ENCODE measurements around the gene RAB11A.
"Not testable (repeated sequence)": the region's sequence is repeated elsewhere in the genome, so short reads cannot be mapped to it uniquely, and the experiment has no call there.

RAB11A gene

DNA sequence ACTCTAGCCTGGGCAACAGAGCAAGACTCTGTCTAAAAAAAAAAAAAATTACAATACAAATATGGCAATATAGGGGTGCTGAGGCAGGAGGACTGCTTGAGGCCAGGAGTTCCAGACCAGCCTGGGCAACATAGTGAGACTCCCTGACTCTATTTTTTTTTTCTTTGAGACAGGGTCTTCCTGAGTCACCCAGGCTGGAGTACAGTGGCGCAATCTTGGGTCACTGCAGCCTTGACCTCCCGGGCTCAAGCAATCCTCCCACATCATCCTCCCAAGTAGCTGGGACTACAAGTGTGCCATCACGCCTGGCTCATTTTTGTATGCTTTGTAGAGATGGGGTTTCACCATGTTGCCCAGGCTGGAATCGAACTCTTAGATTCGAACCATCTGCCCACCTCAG is 17.3 kb upstream of the RAB11A start:
- Mint-ChIP-seq H3K27me3 (ENCODE audit: low read depth, poor library complexity) (peaks cover 2% of the 10 kb centered on the region), H3K4me3 (no peak overlapping the region), H3K4me1 (peaks cover 3% of the 10 kb centered on the region), H3K9me3 (no peaks in the 10 kb centered on the region), H3K27ac (no peak overlapping the region), H3K36me3 (ENCODE audit: low read depth) (no peaks in the 10 kb centered on the region)
- no peak for DNase-seq
- TF ChIP-seq, protein P1, sequence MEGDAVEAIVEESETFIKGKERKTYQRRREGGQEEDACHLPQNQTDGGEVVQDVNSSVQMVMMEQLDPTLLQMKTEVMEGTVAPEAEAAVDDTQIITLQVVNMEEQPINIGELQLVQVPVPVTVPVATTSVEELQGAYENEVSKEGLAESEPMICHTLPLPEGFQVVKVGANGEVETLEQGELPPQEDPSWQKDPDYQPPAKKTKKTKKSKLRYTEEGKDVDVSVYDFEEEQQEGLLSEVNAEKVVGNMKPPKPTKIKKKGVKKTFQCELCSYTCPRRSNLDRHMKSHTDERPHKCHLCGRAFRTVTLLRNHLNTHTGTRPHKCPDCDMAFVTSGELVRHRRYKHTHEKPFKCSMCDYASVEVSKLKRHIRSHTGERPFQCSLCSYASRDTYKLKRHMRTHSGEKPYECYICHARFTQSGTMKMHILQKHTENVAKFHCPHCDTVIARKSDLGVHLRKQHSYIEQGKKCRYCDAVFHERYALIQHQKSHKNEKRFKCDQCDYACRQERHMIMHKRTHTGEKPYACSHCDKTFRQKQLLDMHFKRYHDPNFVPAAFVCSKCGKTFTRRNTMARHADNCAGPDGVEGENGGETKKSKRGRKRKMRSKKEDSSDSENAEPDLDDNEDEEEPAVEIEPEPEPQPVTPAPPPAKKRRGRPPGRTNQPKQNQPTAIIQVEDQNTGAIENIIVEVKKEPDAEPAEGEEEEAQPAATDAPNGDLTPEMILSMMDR (IDR thresholded peaks at IDR 0.05) = no peak

DNA sequence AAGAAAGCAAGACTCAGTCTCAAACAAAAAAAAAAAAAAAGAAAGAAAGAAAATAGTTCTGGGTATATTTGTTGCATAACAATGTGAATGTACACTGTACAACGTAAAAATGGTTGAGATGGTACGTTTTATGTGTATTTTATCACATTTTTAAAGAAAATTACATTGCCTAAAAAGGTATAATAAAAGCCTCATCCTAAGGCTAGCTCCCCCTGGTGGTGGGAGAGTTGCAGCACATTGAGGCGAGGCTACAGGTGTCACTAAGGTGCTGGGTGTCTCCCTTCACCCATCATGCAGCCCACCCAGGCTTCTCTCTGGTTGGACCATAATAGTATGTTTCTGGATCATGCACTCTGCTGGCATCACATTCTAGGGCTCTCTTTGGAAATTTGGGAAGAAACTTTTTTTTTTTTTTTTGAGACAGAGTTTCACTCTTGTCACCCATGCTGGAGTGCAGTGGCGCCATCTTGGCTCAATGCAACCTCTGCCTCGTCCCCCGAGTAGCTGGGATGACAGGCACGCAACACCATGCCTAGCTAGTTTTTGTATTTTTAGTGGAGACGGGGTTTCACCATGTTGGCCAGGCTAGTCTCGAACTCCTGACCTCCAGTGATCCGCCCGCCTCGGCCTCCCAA is 12.4 kb upstream of the RAB11A start:
- TF ChIP-seq, protein P1 (IDR thresholded peaks at IDR 0.05) = peak; percentile 72
- H3K36me3 Mint-ChIP-seq (ENCODE audit: low read depth) = no peaks in the 10 kb centered on the region
- H3K4me1 Mint-ChIP-seq = peaks cover 13% of the 10 kb centered on the region
- peak; percentile 55 for DNase-seq
- H3K27ac Mint-ChIP-seq = no peak overlapping the region
- H3K27me3 Mint-ChIP-seq (ENCODE audit: low read depth, poor library complexity) = peaks cover 9% of the 10 kb centered on the region
- H3K4me3 Mint-ChIP-seq = no peak overlapping the region
- no peaks in the 10 kb centered on the region for H3K9me3 Mint-ChIP-seq

DNA sequence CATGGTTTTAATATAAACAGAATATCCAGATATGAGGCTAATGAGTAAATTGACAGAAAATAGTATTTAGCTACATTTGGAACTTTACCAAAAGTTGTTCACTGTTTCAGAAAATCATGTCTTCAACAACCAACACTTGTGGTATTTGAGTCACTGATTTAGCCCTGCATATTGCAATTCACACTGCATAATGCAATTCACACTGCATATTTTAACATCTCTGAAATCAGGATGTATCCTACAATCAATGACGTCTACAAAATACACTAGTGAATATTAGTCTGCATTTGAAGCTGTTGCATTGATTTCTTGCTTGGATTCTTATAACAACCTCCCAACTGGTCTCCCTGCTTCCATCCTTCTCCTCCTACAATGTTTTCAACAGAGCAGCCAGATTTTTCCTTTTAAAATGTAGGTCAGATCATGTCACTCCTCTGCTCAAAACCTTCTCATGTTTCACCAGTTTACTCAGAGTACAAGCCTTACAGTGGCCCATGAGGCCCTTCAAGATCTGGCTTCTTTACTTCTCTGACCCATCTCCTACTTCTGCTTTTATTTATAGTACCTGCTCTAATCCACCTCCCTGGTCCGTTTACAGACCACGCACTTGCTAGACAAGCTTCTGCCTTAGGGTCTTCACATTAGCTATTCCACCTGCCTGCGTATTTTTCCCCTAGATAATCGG is 11.4 kb upstream of the RAB11A start:
- TF ChIP-seq, protein P1 (IDR thresholded peaks at IDR 0.05) = no peak
- Mint-ChIP-seq H3K4me3 (peak overlapping the region; percentile 20), H3K4me1 (peaks cover 13% of the 10 kb centered on the region), H3K9me3 (no peaks in the 10 kb centered on the region), H3K27me3 (ENCODE audit: low read depth, poor library complexity) (peaks cover 9% of the 10 kb centered on the region), H3K36me3 (ENCODE audit: low read depth) (no peaks in the 10 kb centered on the region), H3K27ac (peak overlapping the region; percentile 0)
- no peak for DNase-seq

DNA sequence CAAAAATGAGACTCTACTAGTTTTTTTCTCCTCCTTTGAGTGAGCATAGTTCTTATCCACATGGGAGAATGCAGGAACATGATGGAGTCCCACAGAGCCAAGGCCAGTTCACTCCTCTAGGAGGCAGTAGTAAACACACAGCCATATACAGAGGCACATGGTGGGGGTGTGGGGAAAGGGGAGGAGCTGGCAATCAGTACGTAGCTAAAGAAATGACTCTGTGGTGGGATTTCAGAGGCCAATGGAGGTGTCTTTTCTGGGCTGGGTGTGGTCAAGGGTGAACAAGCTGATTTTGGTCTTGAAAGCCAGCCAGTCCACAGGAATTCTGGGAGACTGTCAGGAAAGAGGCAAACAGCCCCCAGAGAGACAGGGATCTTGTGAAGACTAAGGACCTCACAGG is 6.6 kb upstream of the RAB11A start:
- Mint-ChIP-seq H3K4me1 (peaks cover 8% of the 10 kb centered on the region), H3K27ac (no peak overlapping the region), H3K9me3 (no peaks in the 10 kb centered on the region), H3K27me3 (ENCODE audit: low read depth, poor library complexity) (peaks cover 9% of the 10 kb centered on the region), H3K36me3 (ENCODE audit: low read depth) (no peaks in the 10 kb centered on the region), H3K4me3 (no peak overlapping the region)
- TF ChIP-seq, protein P1 (IDR thresholded peaks at IDR 0.05) = no peak
- peak; percentile 34 for DNase-seq

DNA sequence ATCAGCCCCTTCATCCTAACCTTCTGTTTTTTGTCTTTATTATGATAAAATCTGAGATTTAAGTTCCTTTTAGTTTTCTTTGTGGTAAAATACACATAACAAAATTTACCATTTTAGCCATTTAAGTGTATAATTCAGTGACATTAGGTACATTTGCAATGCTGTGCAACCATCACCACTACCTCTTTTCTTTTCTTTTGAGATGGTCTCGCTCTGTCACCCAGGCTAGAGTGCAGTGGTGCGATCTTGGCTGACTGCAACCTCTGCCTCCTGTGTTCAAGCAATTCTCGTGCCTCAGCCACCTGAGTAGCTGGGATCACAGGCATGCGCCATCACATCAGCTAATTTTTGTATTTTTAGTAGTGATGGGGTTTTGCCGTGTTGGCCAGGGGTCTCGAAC is 6.2 kb upstream of the RAB11A start:
- no peak overlapping the region for H3K4me3 Mint-ChIP-seq
- TF ChIP-seq, protein P1 (IDR thresholded peaks at IDR 0.05) = no peak
- H3K27me3 Mint-ChIP-seq (ENCODE audit: low read depth, poor library complexity) = peaks cover 9% of the 10 kb centered on the region
- no peak for DNase-seq
- no peak overlapping the region for H3K27ac Mint-ChIP-seq
- no peaks in the 10 kb centered on the region for H3K9me3 Mint-ChIP-seq
- peaks cover 4% of the 10 kb centered on the region for H3K4me1 Mint-ChIP-seq
- H3K36me3 Mint-ChIP-seq (ENCODE audit: low read depth) = no peaks in the 10 kb centered on the region

DNA sequence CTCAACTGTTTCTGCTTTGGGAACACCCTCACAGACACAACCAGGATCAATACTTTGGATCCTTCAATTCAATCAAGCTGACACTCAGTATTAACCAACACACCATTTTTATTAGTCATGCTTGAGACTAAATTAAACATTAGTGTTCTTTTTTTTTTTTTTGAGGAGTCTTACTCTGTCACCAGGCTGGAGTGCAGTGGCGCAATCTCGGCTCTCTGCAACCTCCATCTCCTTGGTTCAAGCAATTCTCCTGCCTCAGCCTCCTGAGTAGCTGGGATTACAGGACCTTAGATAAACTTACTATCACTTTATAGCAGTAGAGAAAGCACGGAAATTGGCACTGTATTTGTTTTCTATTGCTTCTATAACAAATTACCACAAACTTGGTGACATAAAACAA is 2.0 kb upstream of the RAB11A start:
- H3K27ac Mint-ChIP-seq = no peak overlapping the region
- TF ChIP-seq, protein P1 (IDR thresholded peaks at IDR 0.05) = no peak
- no peaks in the 10 kb centered on the region for H3K36me3 Mint-ChIP-seq (ENCODE audit: low read depth)
- peaks cover 8% of the 10 kb centered on the region for H3K27me3 Mint-ChIP-seq (ENCODE audit: low read depth, poor library complexity)
- H3K4me3 Mint-ChIP-seq = no peak overlapping the region
- H3K9me3 Mint-ChIP-seq = no peaks in the 10 kb centered on the region
- H3K4me1 Mint-ChIP-seq = peaks cover 19% of the 10 kb centered on the region
- no peak for DNase-seq

DNA sequence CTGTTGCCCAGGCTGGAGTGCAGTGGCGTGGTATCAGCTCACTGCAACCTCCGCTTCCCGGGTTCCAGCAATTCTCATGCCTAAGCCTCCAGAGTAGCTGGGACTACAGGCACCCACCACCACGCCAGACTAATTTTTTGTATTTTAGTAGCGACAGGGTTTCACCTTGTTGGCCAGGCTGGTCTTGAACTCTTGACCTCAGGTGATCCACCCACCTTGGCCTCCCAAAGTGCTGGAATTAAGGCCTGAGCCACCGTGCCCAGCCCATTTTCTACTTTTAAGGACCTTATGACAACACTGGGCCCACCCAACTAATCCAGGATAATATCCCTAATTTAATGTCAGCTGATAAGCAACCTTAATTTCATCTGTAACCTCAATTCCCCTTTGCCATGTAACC is 1.4 kb upstream of the RAB11A start:
- not testable (repeated sequence) for H3K27ac Mint-ChIP-seq

More for the DNA sequence above, 1.4 kb upstream of the RAB11A start:
- not testable (repeated sequence) for H3K9me3 Mint-ChIP-seq; H3K4me3 Mint-ChIP-seq; H3K27me3 Mint-ChIP-seq (ENCODE audit: low read depth, poor library complexity); DNase-seq; H3K36me3 Mint-ChIP-seq (ENCODE audit: low read depth)
- H3K4me1 Mint-ChIP-seq = peaks cover 19% of the 10 kb centered on the region

All from nephron progenitor cell (in vitro differentiated cells).